ENCODE data around the gene CKAP5. TPM values are rescaled to one million over a fixed set of nuclear protein-coding genes. Genes with fewer than 3 reads are reported as not detected.

Gene CKAP5
- total and polyA plus RNA-seq, 9 donors = 43.7 to 72.1 (median 57.6) TPM

DNA sequence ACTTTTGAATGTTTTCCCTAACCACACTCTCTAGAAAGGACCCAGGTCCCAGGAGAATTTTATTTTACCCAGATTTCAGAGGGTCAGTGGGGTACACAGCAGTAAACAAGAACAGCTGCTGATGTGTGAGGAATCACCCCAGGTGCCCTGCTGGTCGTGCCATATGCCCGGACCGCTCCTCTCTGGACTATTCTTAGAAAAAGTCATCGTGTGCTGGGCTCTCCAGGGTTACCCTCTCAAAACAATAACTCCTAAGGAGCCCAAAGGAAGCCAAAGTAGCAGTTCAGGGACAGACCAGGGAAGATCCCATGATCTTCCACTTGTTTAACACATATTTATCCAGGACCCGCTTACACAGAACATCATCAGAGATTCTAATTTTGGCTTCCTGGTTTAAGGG is 42.6 kb upstream of the CKAP5 start:
- no peaks in the 10 kb centered on the region for H3K9me3 ChIP-seq (replicated peaks; ENCODE audit: control insufficient read depth, low read depth, low read length)
- WGBS (ENCODE audit: insufficient coverage) = 79% methylated on average over 3 of the region's 5 CpGs
- peaks cover 61% of the 10 kb centered on the region for H3K36me3 ChIP-seq (ENCODE audit: control insufficient read depth, insufficient read depth, low read length)
- no peaks in the 10 kb centered on the region for H3K27me3 ChIP-seq (ENCODE audit: control insufficient read depth, insufficient read depth, low read length)
- peaks cover 5% of the 10 kb centered on the region for H3K4me1 ChIP-seq (ENCODE audit: control insufficient read depth, insufficient read depth, low read length)
- no peak overlapping the region for H3K27ac ChIP-seq (ENCODE audit: low read length)
- no peak for DNase-seq
- no peak overlapping the region for H3K4me3 ChIP-seq (ENCODE audit: low read length)

- H3K4me1 ChIP-seq (ENCODE audit: control insufficient read depth, insufficient read depth, low read length) = peaks cover 5% of the 10 kb centered on the region
- 87% methylated on average over 10 of the region's 11 CpGs for WGBS (ENCODE audit: insufficient coverage)
- H3K27ac ChIP-seq (ENCODE audit: low read length) = no peak overlapping the region
- H3K9me3 ChIP-seq (replicated peaks; ENCODE audit: control insufficient read depth, low read depth, low read length) = no peaks in the 10 kb centered on the region
- H3K36me3 ChIP-seq (ENCODE audit: control insufficient read depth, insufficient read depth, low read length) = peaks cover 67% of the 10 kb centered on the region
- H3K4me3 ChIP-seq (ENCODE audit: low read length) = no peak overlapping the region
- H3K27me3 ChIP-seq (ENCODE audit: control insufficient read depth, insufficient read depth, low read length) = no peaks in the 10 kb centered on the region
- DNase-seq = no peak
These were observed 40.1 kb upstream of the CKAP5 start for GRCh38 chr11:46886211-46886610.

GRCh38 chr11:46879056-46879585 is 33.0 kb upstream of the CKAP5 start:
- H3K9me3 ChIP-seq (replicated peaks; ENCODE audit: control insufficient read depth, low read depth, low read length) = no peaks in the 10 kb centered on the region
- H3K4me3 ChIP-seq (ENCODE audit: low read length) = no peak overlapping the region
- peaks cover 61% of the 10 kb centered on the region for H3K36me3 ChIP-seq (ENCODE audit: control insufficient read depth, insufficient read depth, low read length)
- H3K27me3 ChIP-seq (ENCODE audit: control insufficient read depth, insufficient read depth, low read length) = no peaks in the 10 kb centered on the region
- 93% methylated on average over 9 of the region's 10 CpGs for WGBS (ENCODE audit: insufficient coverage)
- H3K27ac ChIP-seq (ENCODE audit: low read length) = no peak overlapping the region
- DNase-seq = no peak
- H3K4me1 ChIP-seq (ENCODE audit: control insufficient read depth, insufficient read depth, low read length) = no peaks in the 10 kb centered on the region

DNA sequence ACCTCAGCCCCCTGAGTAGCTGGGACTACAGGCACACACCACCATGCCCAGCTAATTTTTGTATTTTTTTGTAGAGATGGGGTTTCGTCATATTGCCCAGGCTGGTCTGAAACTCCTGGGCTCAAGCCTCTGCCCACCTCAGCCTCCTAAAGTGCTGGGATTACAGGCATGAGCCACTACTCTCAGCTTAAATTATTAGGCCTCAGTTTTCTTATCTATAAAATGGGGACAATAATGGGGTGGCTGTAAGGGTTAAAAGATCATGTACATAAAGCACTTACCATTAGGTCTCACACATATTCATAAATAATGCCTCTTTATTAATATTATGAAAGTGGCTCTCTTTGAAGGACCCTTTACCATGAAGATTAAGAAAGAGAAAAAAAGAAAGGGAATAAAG is 31.5 kb upstream of the CKAP5 start:
- Histone ChIP-seq H3K36me3 (ENCODE audit: control insufficient read depth, insufficient read depth, low read length) (peaks cover 63% of the 10 kb centered on the region), H3K27me3 (ENCODE audit: control insufficient read depth, insufficient read depth, low read length) (no peaks in the 10 kb centered on the region), H3K4me1 (ENCODE audit: control insufficient read depth, insufficient read depth, low read length) (no peaks in the 10 kb centered on the region), H3K27ac (ENCODE audit: low read length) (no peak overlapping the region), H3K9me3 (replicated peaks; ENCODE audit: control insufficient read depth, low read depth, low read length) (no peaks in the 10 kb centered on the region), H3K4me3 (ENCODE audit: low read length) (no peak overlapping the region)
- WGBS (ENCODE audit: insufficient coverage) = no CpG with 5 or more reads among the region's 1 CpG
- no peak for DNase-seq

GRCh38 chr11:46876471-46876870 is 30.4 kb upstream of the CKAP5 start:
- Histone ChIP-seq H3K27ac (ENCODE audit: low read length) (no peak overlapping the region), H3K36me3 (ENCODE audit: control insufficient read depth, insufficient read depth, low read length) (peaks cover 66% of the 10 kb centered on the region), H3K4me3 (ENCODE audit: low read length) (no peak overlapping the region), H3K9me3 (replicated peaks; ENCODE audit: control insufficient read depth, low read depth, low read length) (no peaks in the 10 kb centered on the region), H3K4me1 (ENCODE audit: control insufficient read depth, insufficient read depth, low read length) (no peaks in the 10 kb centered on the region), H3K27me3 (ENCODE audit: control insufficient read depth, insufficient read depth, low read length) (no peaks in the 10 kb centered on the region)
- 96% methylated on average over 10 of the region's 11 CpGs for WGBS (ENCODE audit: insufficient coverage)
- no peak for DNase-seq

- WGBS (ENCODE audit: insufficient coverage) = 91% methylated on average over 5 of the region's 6 CpGs
- no peaks in the 10 kb centered on the region for H3K4me1 ChIP-seq (ENCODE audit: control insufficient read depth, insufficient read depth, low read length)
- H3K4me3 ChIP-seq (ENCODE audit: low read length) = no peak overlapping the region
- H3K9me3 ChIP-seq (replicated peaks; ENCODE audit: control insufficient read depth, low read depth, low read length) = no peaks in the 10 kb centered on the region
- peaks cover 78% of the 10 kb centered on the region for H3K36me3 ChIP-seq (ENCODE audit: control insufficient read depth, insufficient read depth, low read length)
- H3K27ac ChIP-seq (ENCODE audit: low read length) = no peak overlapping the region
- DNase-seq = no peak
- no peaks in the 10 kb centered on the region for H3K27me3 ChIP-seq (ENCODE audit: control insufficient read depth, insufficient read depth, low read length)
These were observed 28.5 kb upstream of the CKAP5 start for GRCh38 chr11:46874586-46874985.

DNA sequence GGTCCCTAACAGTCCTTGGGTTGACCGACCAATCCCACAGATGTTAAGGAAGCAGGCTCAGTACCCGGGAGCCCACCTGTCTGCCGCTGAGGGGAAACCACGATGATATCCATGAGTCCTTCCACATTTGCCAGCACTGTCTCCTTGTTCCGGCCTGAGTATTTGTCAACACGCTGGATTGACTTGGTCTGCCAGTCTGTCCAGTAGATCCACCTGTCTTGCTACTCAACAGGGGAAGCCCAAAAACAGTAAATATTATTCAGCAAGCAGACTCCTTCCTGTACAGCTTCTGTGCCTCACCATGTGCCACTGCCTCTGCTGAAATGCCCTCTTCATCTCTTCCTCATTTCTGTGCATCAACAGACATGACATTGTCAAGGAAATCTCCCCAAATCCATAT is 22.8 kb upstream of the CKAP5 start:
- no peaks in the 10 kb centered on the region for H3K4me1 ChIP-seq (ENCODE audit: control insufficient read depth, insufficient read depth, low read length)
- H3K36me3 ChIP-seq (ENCODE audit: control insufficient read depth, insufficient read depth, low read length) = peaks cover 80% of the 10 kb centered on the region
- no peak for DNase-seq
- no peaks in the 10 kb centered on the region for H3K27me3 ChIP-seq (ENCODE audit: control insufficient read depth, insufficient read depth, low read length)
- 97% methylated on average over 6 of the region's 6 CpGs for WGBS (ENCODE audit: insufficient coverage)
- H3K9me3 ChIP-seq (replicated peaks; ENCODE audit: control insufficient read depth, low read depth, low read length) = no peaks in the 10 kb centered on the region
- no peak overlapping the region for H3K27ac ChIP-seq (ENCODE audit: low read length)
- H3K4me3 ChIP-seq (ENCODE audit: low read length) = no peak overlapping the region

DNA sequence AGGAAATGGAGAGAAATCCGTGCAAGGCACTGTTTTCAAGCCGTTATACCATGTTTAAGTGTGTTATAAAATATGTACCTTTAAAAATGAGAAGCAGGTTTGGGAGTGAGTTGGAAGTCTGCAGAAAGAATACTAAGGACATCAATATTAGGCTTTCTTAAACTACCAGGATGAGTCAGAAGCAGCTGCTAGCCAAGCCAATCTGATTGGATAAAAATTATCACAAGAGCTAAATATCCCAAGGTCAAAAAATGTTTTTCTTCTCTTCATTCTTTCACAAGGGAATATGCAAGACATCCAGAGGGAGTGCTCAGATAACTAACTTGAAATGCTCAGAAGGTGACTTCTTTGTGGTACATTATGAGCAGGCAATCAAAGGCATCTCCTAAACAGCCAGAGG is 19.3 kb upstream of the CKAP5 start:
- Histone ChIP-seq H3K4me1 (ENCODE audit: control insufficient read depth, insufficient read depth, low read length) (no peaks in the 10 kb centered on the region), H3K9me3 (replicated peaks; ENCODE audit: control insufficient read depth, low read depth, low read length) (no peaks in the 10 kb centered on the region), H3K27me3 (ENCODE audit: control insufficient read depth, insufficient read depth, low read length) (no peaks in the 10 kb centered on the region), H3K27ac (ENCODE audit: low read length) (no peak overlapping the region), H3K36me3 (ENCODE audit: control insufficient read depth, insufficient read depth, low read length) (peaks cover 71% of the 10 kb centered on the region), H3K4me3 (ENCODE audit: low read length) (no peak overlapping the region)
- no peak for DNase-seq
- WGBS (ENCODE audit: insufficient coverage) = 79% methylated on average over 2 of the region's 2 CpGs

GRCh38 chr11:46860218-46860617 is 14.1 kb upstream of the CKAP5 start:
- H3K4me3 ChIP-seq (ENCODE audit: low read length) = no peak overlapping the region
- peaks cover 58% of the 10 kb centered on the region for H3K36me3 ChIP-seq (ENCODE audit: control insufficient read depth, insufficient read depth, low read length)
- DNase-seq = no peak
- no peaks in the 10 kb centered on the region for H3K27me3 ChIP-seq (ENCODE audit: control insufficient read depth, insufficient read depth, low read length)
- H3K27ac ChIP-seq (ENCODE audit: low read length) = no peak overlapping the region
- no peaks in the 10 kb centered on the region for H3K9me3 ChIP-seq (replicated peaks; ENCODE audit: control insufficient read depth, low read depth, low read length)
- no peaks in the 10 kb centered on the region for H3K4me1 ChIP-seq (ENCODE audit: control insufficient read depth, insufficient read depth, low read length)
- WGBS (ENCODE audit: insufficient coverage) = 40% methylated on average over 1 of the region's 4 CpGs

GRCh38 chr11:46858920-46859546 is 13.0 kb upstream of the CKAP5 start:
- Histone ChIP-seq H3K27me3 (ENCODE audit: control insufficient read depth, insufficient read depth, low read length) (no peaks in the 10 kb centered on the region), H3K27ac (ENCODE audit: low read length) (no peak overlapping the region), H3K9me3 (replicated peaks; ENCODE audit: control insufficient read depth, low read depth, low read length) (no peaks in the 10 kb centered on the region), H3K36me3 (ENCODE audit: control insufficient read depth, insufficient read depth, low read length) (peaks cover 48% of the 10 kb centered on the region), H3K4me3 (ENCODE audit: low read length) (no peak overlapping the region), H3K4me1 (ENCODE audit: control insufficient read depth, insufficient read depth, low read length) (no peaks in the 10 kb centered on the region)
- 93% methylated on average over 8 of the region's 12 CpGs for WGBS (ENCODE audit: insufficient coverage)
- peak; percentile 5 for DNase-seq

DNA sequence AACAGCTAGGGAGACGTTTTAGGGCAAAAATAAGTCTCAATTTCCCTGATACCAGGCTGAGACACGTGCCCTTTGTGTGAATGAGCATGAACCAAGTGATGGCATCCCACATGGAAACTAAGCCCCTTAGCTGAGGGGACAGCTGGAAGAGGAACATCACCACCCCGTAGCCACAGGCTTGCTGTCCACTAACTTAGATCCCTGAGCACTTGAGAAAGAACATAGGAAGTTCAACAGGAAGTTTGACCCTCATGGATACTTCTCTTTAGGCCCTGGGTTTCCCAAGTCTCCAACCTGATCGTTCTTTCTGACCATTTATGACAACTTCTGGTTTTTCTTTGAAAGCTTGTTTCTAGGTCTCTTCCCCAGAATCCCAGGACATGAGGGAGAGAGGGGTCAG is 11.6 kb upstream of the CKAP5 start:
- Histone ChIP-seq H3K27ac (ENCODE audit: low read length) (no peak overlapping the region), H3K36me3 (ENCODE audit: control insufficient read depth, insufficient read depth, low read length) (peaks cover 40% of the 10 kb centered on the region), H3K4me1 (ENCODE audit: control insufficient read depth, insufficient read depth, low read length) (no peaks in the 10 kb centered on the region), H3K9me3 (replicated peaks; ENCODE audit: control insufficient read depth, low read depth, low read length) (no peaks in the 10 kb centered on the region), H3K4me3 (ENCODE audit: low read length) (no peak overlapping the region), H3K27me3 (ENCODE audit: control insufficient read depth, insufficient read depth, low read length) (no peaks in the 10 kb centered on the region)
- 78% methylated on average over 1 of the region's 4 CpGs for WGBS (ENCODE audit: insufficient coverage)
- DNase-seq = peak; percentile 8

Data from muscle of leg (tissue), 11 donors.